KOPT-K1 (cell line): ENCODE measurements around the gene USP25.

Experiments
- H3K27ac ChIP-seq: fragments of 200-600 bp; sonication (generic); 2 replicates; pipeline ENCODE4 v1.5.1; 2016; ENCODE audit warnings: antibody characterized with exemption, mild to moderate bottlenecking, low read depth, low read length; ENCODE audit not compliant: poor library complexity, severe bottlenecking
- H3K36me3 ChIP-seq: fragments of 200-600 bp; sonication (generic); 2 replicates; pipeline ENCODE4 v1.5.1; 2017; ENCODE audit warnings: antibody characterized with exemption, mild to moderate bottlenecking, low read length, moderate library complexity; ENCODE audit not compliant: insufficient read depth
- H3K9me3 ChIP-seq: fragments of 200-600 bp; sonication (generic); 2 replicates; pipeline ENCODE4 v1.5.1; 2017; ENCODE audit warnings: antibody characterized with exemption, low read length, mild to moderate bottlenecking; ENCODE audit not compliant: insufficient read depth, poor library complexity, severe bottlenecking

The USP25 gene, protein sequence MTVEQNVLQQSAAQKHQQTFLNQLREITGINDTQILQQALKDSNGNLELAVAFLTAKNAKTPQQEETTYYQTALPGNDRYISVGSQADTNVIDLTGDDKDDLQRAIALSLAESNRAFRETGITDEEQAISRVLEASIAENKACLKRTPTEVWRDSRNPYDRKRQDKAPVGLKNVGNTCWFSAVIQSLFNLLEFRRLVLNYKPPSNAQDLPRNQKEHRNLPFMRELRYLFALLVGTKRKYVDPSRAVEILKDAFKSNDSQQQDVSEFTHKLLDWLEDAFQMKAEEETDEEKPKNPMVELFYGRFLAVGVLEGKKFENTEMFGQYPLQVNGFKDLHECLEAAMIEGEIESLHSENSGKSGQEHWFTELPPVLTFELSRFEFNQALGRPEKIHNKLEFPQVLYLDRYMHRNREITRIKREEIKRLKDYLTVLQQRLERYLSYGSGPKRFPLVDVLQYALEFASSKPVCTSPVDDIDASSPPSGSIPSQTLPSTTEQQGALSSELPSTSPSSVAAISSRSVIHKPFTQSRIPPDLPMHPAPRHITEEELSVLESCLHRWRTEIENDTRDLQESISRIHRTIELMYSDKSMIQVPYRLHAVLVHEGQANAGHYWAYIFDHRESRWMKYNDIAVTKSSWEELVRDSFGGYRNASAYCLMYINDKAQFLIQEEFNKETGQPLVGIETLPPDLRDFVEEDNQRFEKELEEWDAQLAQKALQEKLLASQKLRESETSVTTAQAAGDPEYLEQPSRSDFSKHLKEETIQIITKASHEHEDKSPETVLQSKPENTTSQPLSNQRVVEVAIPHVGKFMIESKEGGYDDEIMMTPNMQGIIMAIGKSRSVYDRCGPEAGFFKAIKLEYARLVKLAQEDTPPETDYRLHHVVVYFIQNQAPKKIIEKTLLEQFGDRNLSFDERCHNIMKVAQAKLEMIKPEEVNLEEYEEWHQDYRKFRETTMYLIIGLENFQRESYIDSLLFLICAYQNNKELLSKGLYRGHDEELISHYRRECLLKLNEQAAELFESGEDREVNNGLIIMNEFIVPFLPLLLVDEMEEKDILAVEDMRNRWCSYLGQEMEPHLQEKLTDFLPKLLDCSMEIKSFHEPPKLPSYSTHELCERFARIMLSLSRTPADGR

DNA sequence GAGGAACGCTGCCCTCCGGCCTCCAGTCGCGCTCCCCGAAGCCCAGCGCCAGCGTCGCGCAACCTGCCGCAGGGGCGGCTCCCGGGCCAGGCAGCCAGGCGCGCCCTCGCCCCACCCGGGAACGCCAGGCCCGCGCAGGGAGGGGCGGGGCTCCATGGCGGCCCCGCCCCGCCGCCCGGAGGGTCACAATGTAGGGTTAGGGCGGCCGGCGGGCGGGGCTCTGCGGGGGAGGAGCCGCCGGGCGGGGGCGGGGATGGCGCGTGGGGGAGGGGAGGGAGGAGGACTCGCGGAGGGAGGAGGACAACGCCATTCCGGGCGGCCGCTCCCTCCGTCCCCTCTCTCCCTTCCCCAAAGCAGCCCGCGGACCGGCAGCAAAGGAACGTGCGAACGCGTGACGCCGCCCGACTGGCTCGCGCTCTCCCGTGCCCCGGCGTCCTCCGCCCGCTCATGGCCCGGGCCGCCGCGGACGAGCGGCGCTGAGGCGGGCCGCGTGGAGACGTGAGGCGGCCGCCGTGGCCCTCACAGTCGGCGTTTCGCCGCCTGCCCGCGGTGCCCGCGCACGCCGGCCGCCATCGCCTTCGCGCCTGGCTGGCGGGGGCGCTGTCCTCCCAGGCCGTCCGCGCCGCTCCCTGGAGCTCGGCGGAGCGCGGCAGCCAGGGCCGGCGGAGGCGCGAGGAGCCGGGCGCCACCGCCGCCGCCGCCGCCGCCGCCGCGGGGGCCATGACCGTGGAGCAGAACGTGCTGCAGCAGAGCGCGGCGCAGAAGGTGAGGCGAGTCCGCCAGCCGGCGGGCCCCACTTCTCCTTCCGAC, at the start of gene USP25:
Gene USP25, plus strand, starts transcription at position 309 of the 810 bp plus-strand sequence. Its CDS starts 412 bp downstream, at position 721.
- H3K36me3 ChIP-seq: no peaks in the 10 kb centered on the region
- H3K9me3 ChIP-seq: no peaks in the 10 kb centered on the region
- H3K27ac ChIP-seq: peak within 1 kb of the TSS; percentile 76

DNA sequence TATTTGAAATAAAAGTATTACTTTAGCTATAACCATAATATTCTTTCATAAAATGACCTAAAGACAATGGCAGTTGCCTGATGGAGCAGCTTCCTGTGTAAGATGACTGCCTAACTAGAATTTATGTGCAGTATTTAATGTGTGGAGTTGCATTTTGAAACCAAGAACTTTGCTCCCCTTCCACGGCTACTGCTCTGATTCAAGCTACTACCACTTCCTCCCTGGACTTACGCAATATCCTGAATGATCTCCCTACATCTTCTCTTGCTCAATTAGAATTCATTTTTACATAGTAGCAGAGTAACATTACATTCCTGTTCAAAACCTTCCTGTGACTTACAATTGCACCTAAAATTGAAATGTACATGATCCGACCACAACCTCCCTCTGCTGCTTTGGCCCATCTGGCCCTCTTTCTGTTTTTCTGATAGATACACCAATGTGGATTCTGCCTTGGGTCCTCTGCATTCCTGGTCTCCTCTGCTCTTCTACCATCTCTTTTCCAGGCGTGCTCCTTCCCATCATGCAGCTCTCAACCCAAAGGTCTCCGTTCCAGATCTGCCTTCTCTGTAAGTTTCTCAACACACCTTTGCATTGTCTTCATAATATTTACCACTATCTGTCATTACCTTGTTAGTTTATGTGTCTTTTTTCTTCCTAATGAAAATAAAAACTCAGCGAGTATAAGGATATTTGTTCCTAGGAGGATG, 47.4 kb upstream of the USP25 start:
- H3K27ac ChIP-seq: no peak overlapping the region

DNA sequence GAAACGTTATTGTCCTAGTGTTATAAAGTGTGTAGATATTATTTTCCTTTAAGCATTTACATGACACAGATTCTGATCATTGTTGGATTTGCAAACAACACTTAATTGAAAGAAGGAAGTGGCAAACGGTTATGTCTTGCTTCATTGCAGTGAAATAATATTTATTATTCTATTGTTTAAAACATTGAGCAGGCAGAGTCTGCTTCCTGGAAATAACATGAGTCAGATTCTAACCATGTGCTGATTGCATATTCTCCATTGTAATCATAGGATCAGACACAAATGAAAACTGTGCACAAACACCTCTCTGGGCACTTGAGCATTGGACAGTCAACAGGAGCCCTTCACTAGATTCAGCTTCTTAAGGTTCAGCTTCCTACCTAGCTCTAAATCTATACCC, 46.8 kb upstream of the USP25 start:
- Histone ChIP-seq H3K36me3 (no peaks in the 10 kb centered on the region), H3K9me3 (no peaks in the 10 kb centered on the region), H3K27ac (no peak overlapping the region)

More for the DNA sequence above, 47.4 kb upstream of the USP25 start:
- Histone ChIP-seq H3K36me3 (no peaks in the 10 kb centered on the region), H3K9me3 (no peaks in the 10 kb centered on the region)

DNA sequence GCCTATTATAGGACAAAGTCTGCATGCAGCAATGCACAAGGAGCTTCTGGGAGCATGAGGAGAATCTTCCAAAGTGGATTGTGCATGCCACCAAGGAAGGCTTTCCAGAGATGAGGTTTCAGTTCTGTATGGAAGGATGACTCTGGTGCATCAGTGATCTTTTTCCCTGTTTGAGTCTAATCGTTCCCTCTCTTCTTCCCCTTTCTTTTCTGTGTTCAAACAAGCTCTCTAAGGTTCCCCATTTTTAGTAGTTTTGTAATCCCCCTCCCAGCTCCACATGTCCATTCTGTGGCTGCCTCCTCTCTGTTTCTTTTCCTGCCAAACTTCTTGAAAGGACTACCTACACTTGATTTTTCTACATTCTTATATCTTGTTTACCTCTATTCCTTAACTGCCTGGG, 43.3 kb upstream of the USP25 start:
- no peak overlapping the region for H3K27ac ChIP-seq
- no peaks in the 10 kb centered on the region for H3K9me3 ChIP-seq
- no peaks in the 10 kb centered on the region for H3K36me3 ChIP-seq

DNA sequence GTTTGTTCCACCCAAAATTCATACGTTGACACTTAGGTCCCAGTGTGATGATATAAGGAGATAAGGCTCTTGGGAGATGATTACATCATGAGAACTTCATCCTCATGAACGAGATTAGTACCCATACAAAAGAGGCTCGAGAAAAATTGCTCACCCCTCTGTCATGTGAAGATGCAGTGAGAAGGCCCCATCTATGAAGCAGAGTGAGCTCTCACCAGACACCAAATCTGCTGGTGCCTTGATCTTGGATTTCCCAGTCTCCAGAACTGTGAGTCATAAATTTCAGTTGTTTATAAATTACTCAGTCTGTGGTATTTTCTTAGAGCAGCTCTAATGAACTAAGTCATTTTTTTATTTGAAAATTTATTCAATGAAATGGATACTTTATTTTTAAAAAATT, 42.6 kb upstream of the USP25 start:
- Histone ChIP-seq H3K9me3 (no peaks in the 10 kb centered on the region), H3K27ac (no peak overlapping the region), H3K36me3 (no peaks in the 10 kb centered on the region)

DNA sequence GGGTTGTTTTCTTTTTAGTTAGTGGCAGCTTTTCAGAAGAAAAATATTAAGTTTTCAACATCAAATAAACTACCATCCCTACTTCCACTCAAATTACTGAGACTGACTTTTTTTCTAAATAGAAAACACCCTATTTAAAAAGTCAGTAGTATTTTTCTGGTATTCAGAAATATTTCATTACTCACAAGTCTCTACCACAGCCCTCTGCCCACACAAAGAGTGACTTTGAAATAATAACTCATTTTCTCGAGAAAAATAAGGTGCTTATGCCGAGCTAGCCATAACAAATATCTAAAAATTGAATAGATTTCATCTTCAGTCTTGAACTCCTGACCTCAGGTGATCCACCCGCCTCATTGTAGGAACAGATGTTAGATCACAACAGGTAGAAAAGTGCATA, 41.8 kb upstream of the USP25 start:
- Histone ChIP-seq H3K36me3 (no peaks in the 10 kb centered on the region), H3K27ac (no peak overlapping the region), H3K9me3 (no peaks in the 10 kb centered on the region)

DNA sequence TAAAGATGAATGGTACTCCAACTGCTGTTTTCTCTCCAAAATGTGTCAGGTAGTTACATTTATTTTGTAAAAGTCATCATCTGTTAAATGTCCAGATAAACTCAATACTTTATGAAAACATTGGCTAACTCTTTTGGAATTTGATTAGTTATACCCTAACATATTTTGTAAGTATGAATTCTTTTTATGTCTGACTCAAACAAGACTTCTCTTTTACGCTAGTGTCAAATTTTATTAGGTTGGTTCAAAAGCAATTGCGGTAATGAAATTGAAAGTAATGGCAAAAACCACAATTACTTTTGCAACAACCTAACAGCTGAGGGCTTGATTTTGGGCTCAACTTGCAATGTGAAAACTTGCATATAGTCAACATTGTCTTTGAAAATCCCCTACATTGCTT, 41.0 kb upstream of the USP25 start:
- H3K9me3 ChIP-seq: no peaks in the 10 kb centered on the region
- no peaks in the 10 kb centered on the region for H3K36me3 ChIP-seq
- H3K27ac ChIP-seq: no peak overlapping the region

DNA sequence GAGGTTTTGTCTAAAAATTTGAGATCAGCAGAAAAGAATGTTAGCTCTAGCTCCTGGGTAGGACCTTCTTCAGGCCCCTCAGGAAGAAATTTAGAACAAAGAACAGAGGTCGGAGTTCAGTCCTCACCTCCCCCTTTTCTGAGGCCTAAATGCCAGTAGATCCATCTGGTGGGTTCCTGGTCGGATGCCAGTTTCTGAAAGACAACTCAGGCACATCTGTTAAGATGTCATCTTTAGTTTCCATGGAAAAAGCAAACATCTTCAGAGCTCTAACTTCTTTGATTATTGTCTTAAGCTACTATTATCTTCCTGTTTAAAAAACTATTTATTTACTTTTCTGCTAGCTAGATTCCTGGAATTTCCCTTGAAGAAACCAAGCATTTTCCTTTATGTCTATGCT, 37.1 kb upstream of the USP25 start:
- H3K27ac ChIP-seq: no peak overlapping the region
- no peaks in the 10 kb centered on the region for H3K36me3 ChIP-seq
- no peaks in the 10 kb centered on the region for H3K9me3 ChIP-seq

DNA sequence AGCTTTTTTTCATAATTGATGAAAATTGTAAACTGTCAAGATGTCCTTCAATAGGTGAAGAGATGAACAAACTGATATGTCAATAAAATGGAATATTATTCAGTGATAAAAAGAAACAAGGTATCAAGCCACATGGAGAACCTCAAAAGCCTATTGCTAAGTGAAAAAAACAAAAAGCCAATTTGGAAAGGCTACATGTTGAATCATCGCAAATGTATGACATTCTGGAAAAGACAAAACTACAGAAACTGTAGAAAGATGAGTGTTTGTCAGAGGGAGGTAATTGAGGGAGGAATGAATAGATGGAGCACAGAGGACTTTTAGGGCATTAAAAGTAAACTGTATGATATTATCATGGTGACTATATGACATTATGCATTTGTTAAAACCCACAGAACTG, 34.5 kb upstream of the USP25 start:
- Histone ChIP-seq H3K9me3 (no peaks in the 10 kb centered on the region), H3K36me3 (no peaks in the 10 kb centered on the region), H3K27ac (no peak overlapping the region)

DNA sequence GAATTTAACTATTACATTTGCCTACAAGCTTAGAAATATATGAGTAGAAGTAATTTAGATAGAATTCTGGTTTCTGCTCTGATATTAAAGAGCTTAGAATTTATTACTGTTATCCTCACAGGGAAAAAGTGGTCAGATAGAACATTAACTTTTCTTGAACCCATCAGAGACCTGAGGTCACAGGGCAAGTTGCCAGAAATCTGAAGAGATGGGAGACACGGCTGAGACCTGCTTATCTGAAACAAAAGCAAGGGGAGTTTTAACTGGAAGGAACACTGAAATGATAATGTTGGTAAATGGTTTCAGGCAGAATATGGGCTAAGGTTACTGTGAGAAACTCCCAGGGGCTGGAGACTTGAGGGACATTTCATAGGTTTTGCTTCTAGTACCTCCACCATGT, 28.0 kb upstream of the USP25 start:
- no peaks in the 10 kb centered on the region for H3K36me3 ChIP-seq
- H3K27ac ChIP-seq: no peak overlapping the region
- H3K9me3 ChIP-seq: peaks cover 6% of the 10 kb centered on the region

DNA sequence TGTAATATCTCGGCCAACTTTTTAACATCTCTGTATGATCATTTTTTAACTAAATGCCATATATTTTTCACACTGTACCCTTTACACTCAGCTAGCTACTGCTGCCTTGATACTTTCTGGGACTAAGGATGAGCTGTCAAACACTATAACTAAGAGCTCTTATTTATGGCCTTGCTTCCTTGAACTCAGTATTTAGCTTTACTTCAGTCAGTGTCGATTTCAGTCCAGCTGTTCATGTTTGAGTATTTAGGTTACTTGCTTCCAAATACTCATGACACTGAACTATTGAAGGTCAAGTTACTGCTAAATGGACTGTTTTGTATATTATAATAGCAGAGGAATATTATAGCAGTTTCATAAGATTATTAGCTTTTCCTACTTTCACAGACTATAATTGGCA, 25.9 kb upstream of the USP25 start:
- H3K36me3 ChIP-seq: no peaks in the 10 kb centered on the region
- peaks cover 6% of the 10 kb centered on the region for H3K9me3 ChIP-seq
- no peak overlapping the region for H3K27ac ChIP-seq

DNA sequence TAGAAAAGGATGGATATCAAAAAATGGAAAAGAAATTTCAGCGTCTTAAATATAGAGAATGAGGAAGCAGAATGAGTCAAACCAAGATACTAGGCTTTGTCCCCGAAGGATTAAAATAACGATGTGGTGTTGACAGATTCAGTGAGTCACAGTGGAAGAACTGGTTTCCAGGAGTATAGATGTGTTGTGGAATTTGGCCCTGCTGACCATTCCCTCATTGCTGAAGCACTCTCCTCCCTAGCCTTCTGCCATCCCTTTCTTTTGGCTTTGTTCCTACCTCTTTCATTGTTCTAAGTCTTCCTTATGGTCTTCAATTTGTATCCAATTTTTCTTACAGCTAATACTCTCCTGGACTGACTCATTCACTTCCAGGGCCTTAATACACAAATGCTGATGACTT, 23.1 kb upstream of the USP25 start:
- no peak overlapping the region for H3K27ac ChIP-seq
- H3K9me3 ChIP-seq: peaks cover 6% of the 10 kb centered on the region
- no peaks in the 10 kb centered on the region for H3K36me3 ChIP-seq

DNA sequence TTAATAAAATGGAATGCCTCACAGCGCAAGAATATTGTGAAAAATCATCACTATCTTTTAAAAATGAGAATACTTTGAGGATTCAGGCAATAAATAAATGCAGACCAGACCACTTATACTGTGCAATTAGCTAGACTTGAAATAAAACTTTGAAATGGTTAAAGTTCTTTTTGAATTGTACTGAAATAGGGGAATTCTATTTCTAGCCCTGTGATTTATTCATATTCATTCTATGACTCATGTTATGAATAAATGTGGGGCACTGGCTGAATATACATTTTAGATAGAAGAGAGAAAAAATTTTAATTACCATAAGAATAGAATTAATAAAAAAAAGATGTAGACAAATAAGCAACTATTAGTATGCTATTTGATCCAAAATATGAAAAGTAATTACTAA, 16.4 kb upstream of the USP25 start:
- H3K9me3 ChIP-seq: no peaks in the 10 kb centered on the region
- no peaks in the 10 kb centered on the region for H3K36me3 ChIP-seq
- no peak overlapping the region for H3K27ac ChIP-seq

DNA sequence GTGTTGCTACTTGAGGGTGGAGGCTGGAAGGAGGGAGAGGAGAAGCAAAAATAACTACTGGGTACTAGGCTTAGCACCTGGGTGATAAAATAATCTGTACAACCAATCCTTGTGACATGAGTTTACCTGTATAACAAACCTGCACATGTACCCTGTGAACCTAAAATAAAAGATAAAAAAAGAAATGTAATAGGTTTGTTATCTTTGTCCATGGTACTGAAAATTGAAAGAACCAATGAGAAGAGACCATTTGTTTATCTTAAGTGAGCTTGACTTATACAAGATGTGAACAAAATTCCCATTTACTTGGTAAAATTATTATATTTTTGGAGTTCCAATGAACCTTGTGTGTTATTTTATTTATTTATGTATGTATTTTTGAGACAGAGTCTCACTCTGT, 11.1 kb upstream of the USP25 start:
- Histone ChIP-seq H3K27ac (no peak overlapping the region), H3K9me3 (no peaks in the 10 kb centered on the region), H3K36me3 (no peaks in the 10 kb centered on the region)
